GM13976 (cell line): Measurements from ENCODE around the gene GRID1.

Experiments
- DNase-seq: peaks from one replicate; pipeline ENCODE4 v3.0.0; 2012; ENCODE audit warnings: low spot score
- in situ Hi-C: fragments of 300-500 bp; cut with MboI; formaldehyde crosslinking; loops from one replicate; pipeline ENCODE4 v1.12.0; 2022; ENCODE audit warnings: low sequenced_read_pairs, mixed read lengths, inconsistent platforms; ENCODE audit not compliant: unreplicated experiment
- TF ChIP-seq, protein P1 (sequence below): IDR thresholded peaks from 2 replicates; pipeline ENCODE4 v1.5.1; 2012; ENCODE audit warnings: borderline replicate concordance, mild to moderate bottlenecking; ENCODE audit not compliant: insufficient read depth; ENCODE audit errors: extremely low read depth, missing control alignments, control extremely low read depth

The GRID1 gene

DNA sequence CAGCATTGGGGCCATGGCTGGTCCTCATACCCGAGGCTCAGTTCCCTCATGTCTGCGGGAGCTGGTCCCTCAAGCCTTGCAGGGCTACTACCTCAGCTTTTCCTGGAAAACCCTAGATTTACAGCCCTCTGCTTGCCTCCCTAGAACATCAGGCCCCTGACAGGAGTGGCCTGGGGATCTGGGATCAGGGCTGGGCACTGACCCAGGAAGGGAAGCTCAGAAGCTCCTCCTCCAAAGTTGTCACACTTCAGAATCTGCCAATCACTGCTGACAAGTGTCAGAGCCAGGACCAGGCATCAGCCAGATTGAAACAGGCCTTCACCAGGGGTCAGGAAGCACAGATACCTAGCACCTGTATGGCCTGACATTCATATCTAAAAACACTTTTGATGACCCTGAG is 115.2 kb downstream of the GRID1 start:
- TF ChIP-seq, protein P1, sequence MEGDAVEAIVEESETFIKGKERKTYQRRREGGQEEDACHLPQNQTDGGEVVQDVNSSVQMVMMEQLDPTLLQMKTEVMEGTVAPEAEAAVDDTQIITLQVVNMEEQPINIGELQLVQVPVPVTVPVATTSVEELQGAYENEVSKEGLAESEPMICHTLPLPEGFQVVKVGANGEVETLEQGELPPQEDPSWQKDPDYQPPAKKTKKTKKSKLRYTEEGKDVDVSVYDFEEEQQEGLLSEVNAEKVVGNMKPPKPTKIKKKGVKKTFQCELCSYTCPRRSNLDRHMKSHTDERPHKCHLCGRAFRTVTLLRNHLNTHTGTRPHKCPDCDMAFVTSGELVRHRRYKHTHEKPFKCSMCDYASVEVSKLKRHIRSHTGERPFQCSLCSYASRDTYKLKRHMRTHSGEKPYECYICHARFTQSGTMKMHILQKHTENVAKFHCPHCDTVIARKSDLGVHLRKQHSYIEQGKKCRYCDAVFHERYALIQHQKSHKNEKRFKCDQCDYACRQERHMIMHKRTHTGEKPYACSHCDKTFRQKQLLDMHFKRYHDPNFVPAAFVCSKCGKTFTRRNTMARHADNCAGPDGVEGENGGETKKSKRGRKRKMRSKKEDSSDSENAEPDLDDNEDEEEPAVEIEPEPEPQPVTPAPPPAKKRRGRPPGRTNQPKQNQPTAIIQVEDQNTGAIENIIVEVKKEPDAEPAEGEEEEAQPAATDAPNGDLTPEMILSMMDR = no peak
- DNase-seq = no peak
- in situ Hi-C loops = no loop called here

DNA sequence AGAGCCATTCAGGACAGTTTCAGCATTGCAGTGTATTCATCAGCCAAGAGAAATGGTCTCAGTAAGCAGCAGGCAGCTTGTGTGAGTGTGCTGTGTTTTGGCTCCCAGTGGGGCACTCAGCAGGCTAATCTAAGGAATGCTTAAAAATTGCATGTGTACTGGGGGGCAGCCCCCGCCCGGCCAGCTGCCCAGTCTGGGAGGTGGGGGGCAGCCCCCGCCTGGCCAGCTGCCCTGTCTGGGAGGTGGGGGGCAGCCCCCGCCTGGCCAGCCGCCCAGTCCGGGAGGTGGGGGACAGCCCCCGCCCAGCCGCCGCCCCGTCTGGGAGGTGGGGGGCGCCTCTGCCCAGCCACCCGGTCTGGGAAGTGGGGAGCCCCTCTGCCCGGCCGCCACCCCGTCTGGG is 116.2 kb downstream of the GRID1 start:
- DNase-seq = no peak
- TF ChIP-seq, protein P1 = no peak
- in situ Hi-C loops = no loop called here

DNA sequence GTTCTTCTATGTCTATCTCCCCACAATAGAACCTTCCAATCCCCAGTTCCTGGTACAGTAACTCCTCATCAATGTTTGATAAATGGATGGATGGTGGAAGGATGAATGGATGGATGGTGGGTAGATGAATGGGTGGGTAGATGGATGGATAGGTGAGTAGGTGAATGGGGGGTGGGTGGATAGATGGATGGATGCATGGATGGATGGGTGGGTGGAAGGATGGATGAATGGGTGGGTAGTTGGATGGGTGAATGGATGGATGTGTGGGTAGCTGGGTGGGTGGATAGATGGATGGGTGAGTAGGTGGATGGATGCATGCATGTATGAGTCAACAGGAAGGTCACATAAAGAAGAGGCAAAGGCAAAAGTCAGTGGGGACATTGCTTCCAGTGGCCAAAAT is 116.8 kb downstream of the GRID1 start:
- TF ChIP-seq, protein P1 = no peak
- in situ Hi-C loops = no loop called here
- no peak for DNase-seq

DNA sequence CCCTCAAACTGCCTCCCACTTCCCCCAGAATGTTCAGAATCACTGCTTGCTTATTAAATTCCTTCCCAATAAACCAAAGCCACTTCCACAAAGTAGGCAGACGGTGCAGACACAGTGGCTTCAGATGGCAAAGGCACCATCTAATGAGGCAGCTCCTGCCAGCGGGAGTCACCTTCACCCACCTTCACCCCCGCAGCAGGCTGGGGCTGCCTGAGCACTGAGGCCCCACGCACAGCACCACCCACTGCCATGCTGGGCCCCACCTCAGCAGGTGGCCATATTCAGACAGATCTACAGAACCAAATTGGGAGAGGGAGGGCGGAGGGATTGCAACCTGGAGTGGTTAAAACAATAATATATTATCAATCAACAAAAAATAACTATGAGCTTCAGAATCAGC is 118.5 kb downstream of the GRID1 start:
- TF ChIP-seq, protein P1 = no peak
- in situ Hi-C loops = no loop called here

DNA sequence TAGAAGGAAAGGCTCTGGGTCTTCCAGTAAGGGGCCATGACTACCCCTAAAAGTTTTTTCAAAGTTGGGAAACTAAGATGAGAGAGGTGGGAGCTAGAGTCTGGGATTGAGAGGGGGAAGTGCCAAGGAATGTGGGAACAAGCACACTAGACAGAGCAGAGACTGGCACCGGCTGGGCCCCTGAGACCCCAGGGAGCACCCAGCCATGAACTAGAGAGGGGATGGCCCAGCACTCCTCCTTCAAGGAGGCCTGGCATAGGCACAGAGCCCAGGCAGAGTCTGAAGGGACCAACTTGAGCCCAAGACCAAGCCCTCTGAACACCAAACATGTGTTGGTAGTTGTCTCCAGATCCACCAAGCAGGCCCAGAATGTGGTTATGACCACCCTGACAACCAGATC is 119.0 kb downstream of the GRID1 start:
- in situ Hi-C loops = no loop called here
- TF ChIP-seq, protein P1 = no peak

More for the DNA sequence above, 118.5 kb downstream of the GRID1 start:
- DNase-seq = no peak

DNA sequence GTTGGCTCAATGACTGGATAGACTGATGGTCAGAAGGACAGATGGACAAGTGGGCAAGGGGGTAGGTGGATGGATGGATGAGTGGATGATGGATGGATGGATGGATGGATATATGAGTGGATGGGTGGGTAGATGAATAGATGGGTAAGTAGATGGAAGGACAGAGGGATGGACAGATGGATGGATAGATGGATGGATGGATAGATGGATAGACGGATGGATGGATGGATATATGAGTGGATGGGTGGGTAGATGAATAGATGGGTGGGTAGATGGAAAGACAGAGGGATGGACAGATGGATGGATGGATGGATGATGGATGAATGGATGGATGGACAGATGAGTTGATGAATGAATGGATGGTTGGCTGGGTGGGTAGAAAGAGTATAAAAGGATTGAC is 119.5 kb downstream of the GRID1 start:
- in situ Hi-C loops = no loop called here
- TF ChIP-seq, protein P1 = no peak
- DNase-seq = no peak

More for the DNA sequence above, 119.0 kb downstream of the GRID1 start:
- no peak for DNase-seq
